NCI-H2227 (cell line): ENCODE measurements around the gene NEU4.

Experiments used
- DNase-seq: peaks from one replicate; lab custom pipeline; 2025; ENCODE audit not compliant: unreplicated experiment; lab: John Stamatoyannopoulos, UW

NEU4 gene

DNA sequence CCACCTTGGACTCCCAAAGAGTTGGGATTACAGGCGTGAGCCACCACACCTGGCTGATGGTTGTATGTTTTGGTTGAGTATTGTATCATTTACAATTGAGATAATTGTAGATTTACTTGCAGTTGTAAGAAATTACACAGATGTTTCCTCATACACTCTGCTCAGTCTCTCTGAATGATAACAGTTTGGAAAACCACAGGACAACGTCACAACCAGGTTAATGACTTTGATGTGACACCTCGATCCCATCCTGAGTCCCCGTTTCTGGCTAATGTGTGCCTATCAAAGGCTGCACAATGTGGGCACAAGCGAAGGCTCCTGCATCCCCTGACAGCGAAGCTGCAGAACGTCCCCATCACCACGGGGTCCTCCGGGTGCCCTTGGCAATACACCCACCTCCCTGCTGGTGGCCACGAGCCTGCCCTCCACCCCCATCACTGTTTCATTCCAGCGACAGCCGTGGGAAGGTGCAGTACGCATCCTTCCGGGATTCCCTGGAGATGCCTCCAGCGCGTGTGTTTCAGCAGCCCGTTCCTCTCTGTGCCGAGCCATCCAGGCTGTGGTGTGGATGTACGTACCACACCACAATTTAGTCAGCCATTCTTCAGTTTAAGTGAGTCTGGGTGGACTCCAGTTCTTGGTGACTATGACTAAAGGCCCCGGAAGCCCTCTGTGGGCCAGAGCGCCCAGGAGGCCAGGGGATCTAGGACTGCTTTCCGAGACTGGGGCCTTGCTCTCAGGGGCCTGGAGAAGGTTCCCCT is 54.0 kb downstream of the NEU4 start:
- DNase-seq = no peak

DNA sequence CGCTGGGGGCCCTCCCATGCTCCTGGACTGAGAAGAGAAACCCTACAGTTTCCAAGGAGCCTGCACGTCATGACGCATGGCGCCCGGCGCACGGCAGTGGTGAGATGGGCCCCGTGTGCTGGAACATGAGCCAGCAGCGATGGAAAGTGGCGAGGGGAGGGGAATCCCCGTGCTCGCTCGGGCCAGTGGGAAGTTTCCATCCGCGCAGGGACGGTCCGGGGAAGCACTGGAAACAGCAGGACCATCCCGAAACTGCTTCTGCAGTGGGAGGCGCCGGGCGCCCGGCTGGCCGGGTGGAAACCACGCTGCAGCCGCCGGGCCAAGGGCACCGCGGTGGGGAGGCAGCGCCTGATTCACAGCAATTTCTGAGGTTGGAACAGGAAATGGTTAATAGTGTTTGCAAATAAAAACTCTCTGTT is 54.6 kb downstream of the NEU4 start:
- no peak for DNase-seq

GRCh38 chr2:241864168-241864849 is 55.3 kb downstream of the NEU4 start:
- no peak for DNase-seq

GRCh38 chr2:241864850-241865213 is 55.8 kb downstream of the NEU4 start:
- no peak for DNase-seq

- no peak for DNase-seq
Observed at GRCh38 chr2:241865416-241865956, 56.5 kb downstream of the NEU4 start.

DNA sequence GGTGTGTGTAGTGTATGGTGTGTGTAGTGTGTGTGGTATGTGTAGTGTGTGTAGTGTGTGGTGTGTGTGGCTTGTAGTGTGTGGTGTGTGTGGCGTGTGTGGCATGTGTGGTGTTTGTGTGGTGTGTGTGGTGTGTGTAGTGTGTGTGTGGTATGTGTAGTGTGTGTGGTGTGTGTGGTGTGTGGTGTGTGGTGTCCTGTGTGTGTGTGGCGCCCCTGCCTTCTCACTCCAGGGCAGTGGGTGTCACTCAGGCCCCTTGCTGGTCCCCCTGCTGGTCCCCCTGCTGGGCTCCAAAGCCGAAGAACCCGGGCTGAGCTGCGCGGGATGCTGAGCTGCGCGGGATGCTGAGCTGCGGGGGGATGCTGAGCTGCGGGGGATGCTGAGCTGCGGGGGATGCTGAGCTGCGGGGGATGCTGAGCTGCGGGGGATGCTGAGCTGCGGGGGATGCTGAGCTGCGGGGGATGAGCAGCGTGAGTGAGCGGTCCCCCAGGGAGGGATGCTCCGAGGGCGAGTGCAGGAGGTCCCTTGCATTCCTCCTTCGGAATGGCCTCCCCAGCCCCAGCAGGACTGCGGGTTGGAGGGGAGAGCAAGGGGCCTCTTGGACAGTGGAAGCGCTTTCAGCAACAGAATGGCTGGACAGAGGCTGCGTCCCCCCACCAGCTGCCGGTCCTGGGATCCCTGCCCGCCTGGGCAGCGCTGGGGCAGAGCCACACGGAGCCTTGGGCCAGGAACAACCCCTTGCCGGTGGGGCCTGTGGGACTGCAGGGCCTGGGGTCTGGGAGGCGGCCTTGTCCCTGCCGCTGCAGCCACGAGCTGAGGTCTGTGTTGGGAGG is 57.2 kb downstream of the NEU4 start:
- no peak for DNase-seq
